WTC11 (cell line): Measurements from ENCODE around the gene PITX1. TPM values are rescaled to one million over a fixed set of nuclear protein-coding genes. Genes with fewer than 3 reads are reported as not detected.

ENCODE experiments used
- ATAC-seq: fragments of 200-7000 bp; cut with Tn5 transposase; 2 replicates; pipeline ENCODE4 v1.10.0; 2021; ENCODE audit warnings: mild to moderate bottlenecking, moderate library complexity
- CTCF ChIA-PET: fragments of 300-600 bp; sonication (Branson Sonifier 250); formaldehyde crosslinking; loops from one replicate; lab custom pipeline; 2021; ENCODE audit warnings: antibody characterized with exemption; lab: Charles Lee
- POLR2A ChIA-PET: fragments of 350-600 bp; sonication (Branson Sonifier 250); formaldehyde crosslinking; loops from one replicate; lab custom pipeline; 2021; ENCODE audit warnings: antibody characterized with exemption; lab: Charles Lee
- DNase-seq: peaks from one replicate; pipeline ENCODE4 v3.0.0; 2021; ENCODE audit warnings: low spot score
- H3K27ac Mint-ChIP-seq: 2 replicates; pipeline ENCODE4 v1.8.0; 2021; ENCODE audit warnings: mixed read lengths
- H3K27me3 Mint-ChIP-seq: 2 replicates; pipeline ENCODE4 v1.8.0; 2021; ENCODE audit warnings: low read depth, mild to moderate bottlenecking, moderate library complexity, mixed read lengths
- H3K36me3 Mint-ChIP-seq: 2 replicates; pipeline ENCODE4 v1.8.0; 2021; ENCODE audit warnings: mixed read lengths
- H3K4me1 Mint-ChIP-seq: 2 replicates; pipeline ENCODE4 v1.8.0; 2022; ENCODE audit warnings: mixed read lengths
- H3K4me3 Mint-ChIP-seq: 2 replicates; pipeline ENCODE4 v1.8.0; 2021; ENCODE audit warnings: mild to moderate bottlenecking, moderate library complexity, mixed read lengths
- H3K9me3 Mint-ChIP-seq: 2 replicates; pipeline ENCODE4 v1.8.0; 2021; ENCODE audit warnings: mixed read lengths
- ELF4 ChIP-seq: sonication (generic); formaldehyde crosslinking; IDR thresholded peaks from 2 replicates; pipeline ENCODE4 v1.8.1; 2022; ENCODE audit warnings: low read depth, mild to moderate bottlenecking, moderate library complexity, missing genetic modification reagents
- FOXK1 ChIP-seq: sonication (generic); formaldehyde crosslinking; IDR thresholded peaks from 2 replicates; pipeline ENCODE4 v1.8.0; 2022; ENCODE audit warnings: mild to moderate bottlenecking, moderate library complexity, missing genetic modification reagents
- GRHL2 ChIP-seq: fragments of 250-450 bp; sonication (Bioruptor Pico); IDR thresholded peaks from 2 replicates; pipeline ENCODE4 v1.8.0; 2022; ENCODE audit warnings: mild to moderate bottlenecking, moderate library complexity; ENCODE audit not compliant: insufficient replicate concordance, severe bottlenecking
- HMGA2 ChIP-seq: fragments of 250-450 bp; sonication (Bioruptor Pico); IDR thresholded peaks from 2 replicates; pipeline ENCODE4 v1.4.0; 2021; ENCODE audit warnings: mild to moderate bottlenecking, moderate library complexity
- TCF7 ChIP-seq: sonication (generic); formaldehyde crosslinking; IDR thresholded peaks from 2 replicates; pipeline ENCODE4 v1.8.0; 2022; ENCODE audit warnings: mild to moderate bottlenecking, low read depth, missing genetic modification reagents, moderate library complexity
- TEAD4 ChIP-seq: sonication (generic); formaldehyde crosslinking; IDR thresholded peaks from 2 replicates; pipeline ENCODE4 v1.8.0; 2022; ENCODE audit warnings: mild to moderate bottlenecking, missing genetic modification reagents
- ZNF317 ChIP-seq: sonication (generic); formaldehyde crosslinking; IDR thresholded peaks from 2 replicates; pipeline ENCODE4 v1.8.1; 2023; ENCODE audit warnings: low read depth, mild to moderate bottlenecking, moderate library complexity, missing genetic modification reagents, borderline replicate concordance
- total RNA-seq: library from RNA; stranded (reverse); gene quantifications from 3 replicates; pipeline ENCODE4 v1.2.3, GENCODE V29; 2021
- TF ChIP-seq, protein P1 (sequence below): sonication (generic); formaldehyde crosslinking; IDR thresholded peaks from 2 replicates; pipeline ENCODE4 v1.8.1; 2023; ENCODE audit warnings: mild to moderate bottlenecking, missing genetic modification reagents
- TF ChIP-seq, protein P2 (sequence below): sonication (generic); formaldehyde crosslinking; IDR thresholded peaks from 2 replicates; pipeline ENCODE4 v1.8.1; 2022; ENCODE audit warnings: missing genetic modification reagents, borderline replicate concordance
- TF ChIP-seq, protein P3 (sequence below): sonication (generic); formaldehyde crosslinking; conservative IDR thresholded peaks from 2 replicates; pipeline ENCODE4 v1.8.1; 2023; ENCODE audit warnings: mild to moderate bottlenecking, low read depth, missing genetic modification reagents, moderate library complexity
- TF ChIP-seq, protein P4 (sequence below): fragments of 250-450 bp; sonication (Bioruptor Pico); IDR thresholded peaks from 2 replicates; pipeline ENCODE4 v1.9.0; 2021; ENCODE audit warnings: mild to moderate bottlenecking, borderline replicate concordance
- TF ChIP-seq, protein P5 (sequence below): fragments of 250-450 bp; sonication (Bioruptor Pico); IDR thresholded peaks from 2 replicates; pipeline ENCODE4 v2.1.2; 2022; ENCODE audit warnings: mild to moderate bottlenecking, moderate library complexity
- TF ChIP-seq, protein P6 (sequence below): sonication (generic); formaldehyde crosslinking; IDR thresholded peaks from 2 replicates; pipeline ENCODE4 v1.8.1; 2023; ENCODE audit warnings: mild to moderate bottlenecking, moderate library complexity, missing genetic modification reagents
- TF ChIP-seq, protein P7 (sequence below): sonication (generic); formaldehyde crosslinking; IDR thresholded peaks from 2 replicates; pipeline ENCODE4 v1.8.1; 2023; ENCODE audit warnings: mild to moderate bottlenecking, missing genetic modification reagents

Gene PITX1
- total RNA-seq, 1 experiment from 2014 or later = 0.13 TPM

DNA sequence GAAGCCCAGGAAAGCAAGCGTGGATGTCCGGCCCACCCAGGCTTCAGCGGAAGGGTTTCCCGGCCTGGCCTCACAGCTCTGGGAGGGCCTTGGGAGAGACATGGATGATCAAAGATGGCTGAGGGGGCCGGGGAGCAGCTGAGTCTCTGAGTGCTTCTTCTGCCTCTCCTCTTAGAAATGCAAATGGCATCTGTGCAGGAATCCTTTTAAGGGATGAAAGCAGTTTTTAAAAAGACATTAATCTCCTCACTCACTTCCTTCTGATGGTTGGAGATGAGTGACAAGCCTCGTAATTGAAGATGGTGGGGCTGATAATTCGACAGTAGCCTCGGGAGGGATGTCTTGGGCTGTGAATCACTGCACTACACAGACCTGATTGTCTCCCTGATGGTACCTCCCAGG is 24.3 kb upstream of the PITX1 start (continued):
- TF ChIP-seq, protein P1, sequence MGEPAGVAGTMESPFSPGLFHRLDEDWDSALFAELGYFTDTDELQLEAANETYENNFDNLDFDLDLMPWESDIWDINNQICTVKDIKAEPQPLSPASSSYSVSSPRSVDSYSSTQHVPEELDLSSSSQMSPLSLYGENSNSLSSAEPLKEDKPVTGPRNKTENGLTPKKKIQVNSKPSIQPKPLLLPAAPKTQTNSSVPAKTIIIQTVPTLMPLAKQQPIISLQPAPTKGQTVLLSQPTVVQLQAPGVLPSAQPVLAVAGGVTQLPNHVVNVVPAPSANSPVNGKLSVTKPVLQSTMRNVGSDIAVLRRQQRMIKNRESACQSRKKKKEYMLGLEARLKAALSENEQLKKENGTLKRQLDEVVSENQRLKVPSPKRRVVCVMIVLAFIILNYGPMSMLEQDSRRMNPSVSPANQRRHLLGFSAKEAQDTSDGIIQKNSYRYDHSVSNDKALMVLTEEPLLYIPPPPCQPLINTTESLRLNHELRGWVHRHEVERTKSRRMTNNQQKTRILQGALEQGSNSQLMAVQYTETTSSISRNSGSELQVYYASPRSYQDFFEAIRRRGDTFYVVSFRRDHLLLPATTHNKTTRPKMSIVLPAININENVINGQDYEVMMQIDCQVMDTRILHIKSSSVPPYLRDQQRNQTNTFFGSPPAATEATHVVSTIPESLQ (CRISPR knock-in tag) = no peak
- TF ChIP-seq, protein P2, sequence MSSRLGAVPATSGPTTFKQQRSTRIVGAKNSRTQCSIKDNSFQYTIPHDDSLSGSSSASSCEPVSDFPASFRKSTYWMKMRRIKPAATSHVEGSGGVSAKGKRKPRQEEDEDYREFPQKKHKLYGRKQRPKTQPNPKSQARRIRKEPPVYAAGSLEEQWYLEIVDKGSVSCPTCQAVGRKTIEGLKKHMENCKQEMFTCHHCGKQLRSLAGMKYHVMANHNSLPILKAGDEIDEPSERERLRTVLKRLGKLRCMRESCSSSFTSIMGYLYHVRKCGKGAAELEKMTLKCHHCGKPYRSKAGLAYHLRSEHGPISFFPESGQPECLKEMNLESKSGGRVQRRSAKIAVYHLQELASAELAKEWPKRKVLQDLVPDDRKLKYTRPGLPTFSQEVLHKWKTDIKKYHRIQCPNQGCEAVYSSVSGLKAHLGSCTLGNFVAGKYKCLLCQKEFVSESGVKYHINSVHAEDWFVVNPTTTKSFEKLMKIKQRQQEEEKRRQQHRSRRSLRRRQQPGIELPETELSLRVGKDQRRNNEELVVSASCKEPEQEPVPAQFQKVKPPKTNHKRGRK (CRISPR knock-in tag) = no peak
- TF ChIP-seq TEAD4 (CRISPR knock-in tag) (no peak), TCF7 (no peak), ZNF317 (CRISPR knock-in tag) (no peak)
- TF ChIP-seq, protein P3, sequence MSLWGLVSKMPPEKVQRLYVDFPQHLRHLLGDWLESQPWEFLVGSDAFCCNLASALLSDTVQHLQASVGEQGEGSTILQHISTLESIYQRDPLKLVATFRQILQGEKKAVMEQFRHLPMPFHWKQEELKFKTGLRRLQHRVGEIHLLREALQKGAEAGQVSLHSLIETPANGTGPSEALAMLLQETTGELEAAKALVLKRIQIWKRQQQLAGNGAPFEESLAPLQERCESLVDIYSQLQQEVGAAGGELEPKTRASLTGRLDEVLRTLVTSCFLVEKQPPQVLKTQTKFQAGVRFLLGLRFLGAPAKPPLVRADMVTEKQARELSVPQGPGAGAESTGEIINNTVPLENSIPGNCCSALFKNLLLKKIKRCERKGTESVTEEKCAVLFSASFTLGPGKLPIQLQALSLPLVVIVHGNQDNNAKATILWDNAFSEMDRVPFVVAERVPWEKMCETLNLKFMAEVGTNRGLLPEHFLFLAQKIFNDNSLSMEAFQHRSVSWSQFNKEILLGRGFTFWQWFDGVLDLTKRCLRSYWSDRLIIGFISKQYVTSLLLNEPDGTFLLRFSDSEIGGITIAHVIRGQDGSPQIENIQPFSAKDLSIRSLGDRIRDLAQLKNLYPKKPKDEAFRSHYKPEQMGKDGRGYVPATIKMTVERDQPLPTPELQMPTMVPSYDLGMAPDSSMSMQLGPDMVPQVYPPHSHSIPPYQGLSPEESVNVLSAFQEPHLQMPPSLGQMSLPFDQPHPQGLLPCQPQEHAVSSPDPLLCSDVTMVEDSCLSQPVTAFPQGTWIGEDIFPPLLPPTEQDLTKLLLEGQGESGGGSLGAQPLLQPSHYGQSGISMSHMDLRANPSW (CRISPR knock-in tag) = no peak
- TF ChIP-seq, protein P4, sequence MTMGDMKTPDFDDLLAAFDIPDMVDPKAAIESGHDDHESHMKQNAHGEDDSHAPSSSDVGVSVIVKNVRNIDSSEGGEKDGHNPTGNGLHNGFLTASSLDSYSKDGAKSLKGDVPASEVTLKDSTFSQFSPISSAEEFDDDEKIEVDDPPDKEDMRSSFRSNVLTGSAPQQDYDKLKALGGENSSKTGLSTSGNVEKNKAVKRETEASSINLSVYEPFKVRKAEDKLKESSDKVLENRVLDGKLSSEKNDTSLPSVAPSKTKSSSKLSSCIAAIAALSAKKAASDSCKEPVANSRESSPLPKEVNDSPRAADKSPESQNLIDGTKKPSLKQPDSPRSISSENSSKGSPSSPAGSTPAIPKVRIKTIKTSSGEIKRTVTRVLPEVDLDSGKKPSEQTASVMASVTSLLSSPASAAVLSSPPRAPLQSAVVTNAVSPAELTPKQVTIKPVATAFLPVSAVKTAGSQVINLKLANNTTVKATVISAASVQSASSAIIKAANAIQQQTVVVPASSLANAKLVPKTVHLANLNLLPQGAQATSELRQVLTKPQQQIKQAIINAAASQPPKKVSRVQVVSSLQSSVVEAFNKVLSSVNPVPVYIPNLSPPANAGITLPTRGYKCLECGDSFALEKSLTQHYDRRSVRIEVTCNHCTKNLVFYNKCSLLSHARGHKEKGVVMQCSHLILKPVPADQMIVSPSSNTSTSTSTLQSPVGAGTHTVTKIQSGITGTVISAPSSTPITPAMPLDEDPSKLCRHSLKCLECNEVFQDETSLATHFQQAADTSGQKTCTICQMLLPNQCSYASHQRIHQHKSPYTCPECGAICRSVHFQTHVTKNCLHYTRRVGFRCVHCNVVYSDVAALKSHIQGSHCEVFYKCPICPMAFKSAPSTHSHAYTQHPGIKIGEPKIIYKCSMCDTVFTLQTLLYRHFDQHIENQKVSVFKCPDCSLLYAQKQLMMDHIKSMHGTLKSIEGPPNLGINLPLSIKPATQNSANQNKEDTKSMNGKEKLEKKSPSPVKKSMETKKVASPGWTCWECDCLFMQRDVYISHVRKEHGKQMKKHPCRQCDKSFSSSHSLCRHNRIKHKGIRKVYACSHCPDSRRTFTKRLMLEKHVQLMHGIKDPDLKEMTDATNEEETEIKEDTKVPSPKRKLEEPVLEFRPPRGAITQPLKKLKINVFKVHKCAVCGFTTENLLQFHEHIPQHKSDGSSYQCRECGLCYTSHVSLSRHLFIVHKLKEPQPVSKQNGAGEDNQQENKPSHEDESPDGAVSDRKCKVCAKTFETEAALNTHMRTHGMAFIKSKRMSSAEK (CRISPR knock-in tag) = no peak
- TF ChIP-seq, protein P5, sequence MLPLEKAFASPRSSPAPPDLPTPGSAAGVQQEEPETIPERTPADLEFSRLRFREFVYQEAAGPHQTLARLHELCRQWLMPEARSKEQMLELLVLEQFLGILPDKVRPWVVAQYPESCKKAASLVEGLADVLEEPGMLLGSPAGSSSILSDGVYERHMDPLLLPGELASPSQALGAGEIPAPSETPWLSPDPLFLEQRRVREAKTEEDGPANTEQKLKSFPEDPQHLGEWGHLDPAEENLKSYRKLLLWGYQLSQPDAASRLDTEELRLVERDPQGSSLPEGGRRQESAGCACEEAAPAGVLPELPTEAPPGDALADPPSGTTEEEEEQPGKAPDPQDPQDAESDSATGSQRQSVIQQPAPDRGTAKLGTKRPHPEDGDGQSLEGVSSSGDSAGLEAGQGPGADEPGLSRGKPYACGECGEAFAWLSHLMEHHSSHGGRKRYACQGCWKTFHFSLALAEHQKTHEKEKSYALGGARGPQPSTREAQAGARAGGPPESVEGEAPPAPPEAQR = no peak

DNA sequence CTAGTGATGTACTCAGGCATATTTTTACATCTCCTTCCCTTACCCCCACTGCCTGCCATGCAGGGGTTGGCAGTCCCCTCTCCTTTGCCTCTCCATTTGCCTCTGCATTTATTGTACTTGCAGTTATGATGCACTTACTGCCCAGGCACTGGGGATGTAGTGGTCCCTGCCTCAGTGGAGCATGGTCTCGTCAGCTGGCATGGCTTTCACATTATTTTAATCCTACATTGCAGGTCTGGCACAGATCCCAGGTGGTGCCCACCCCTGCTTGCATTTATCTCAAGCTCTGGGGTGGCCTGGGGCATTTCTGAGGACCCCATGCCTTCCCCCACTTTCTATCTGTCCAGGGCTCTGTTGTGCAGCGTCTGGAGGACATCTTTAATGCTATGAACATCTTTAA is 23.2 kb upstream of the PITX1 start:
- POLR2A ChIA-PET = no interaction called here
- no peak for TF ChIP-seq HMGA2 (CRISPR knock-in tag)
- TF ChIP-seq, protein P6, sequence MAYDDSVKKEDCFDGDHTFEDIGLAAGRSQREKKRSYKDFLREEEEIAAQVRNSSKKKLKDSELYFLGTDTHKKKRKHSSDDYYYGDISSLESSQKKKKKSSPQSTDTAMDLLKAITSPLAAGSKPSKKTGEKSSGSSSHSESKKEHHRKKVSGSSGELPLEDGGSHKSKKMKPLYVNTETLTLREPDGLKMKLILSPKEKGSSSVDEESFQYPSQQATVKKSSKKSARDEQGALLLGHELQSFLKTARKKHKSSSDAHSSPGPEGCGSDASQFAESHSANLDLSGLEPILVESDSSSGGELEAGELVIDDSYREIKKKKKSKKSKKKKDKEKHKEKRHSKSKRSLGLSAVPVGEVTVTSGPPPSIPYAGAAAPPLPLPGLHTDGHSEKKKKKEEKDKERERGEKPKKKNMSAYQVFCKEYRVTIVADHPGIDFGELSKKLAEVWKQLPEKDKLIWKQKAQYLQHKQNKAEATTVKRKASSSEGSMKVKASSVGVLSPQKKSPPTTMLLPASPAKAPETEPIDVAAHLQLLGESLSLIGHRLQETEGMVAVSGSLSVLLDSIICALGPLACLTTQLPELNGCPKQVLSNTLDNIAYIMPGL (CRISPR knock-in tag) = no peak
- TF ChIP-seq, protein P7, sequence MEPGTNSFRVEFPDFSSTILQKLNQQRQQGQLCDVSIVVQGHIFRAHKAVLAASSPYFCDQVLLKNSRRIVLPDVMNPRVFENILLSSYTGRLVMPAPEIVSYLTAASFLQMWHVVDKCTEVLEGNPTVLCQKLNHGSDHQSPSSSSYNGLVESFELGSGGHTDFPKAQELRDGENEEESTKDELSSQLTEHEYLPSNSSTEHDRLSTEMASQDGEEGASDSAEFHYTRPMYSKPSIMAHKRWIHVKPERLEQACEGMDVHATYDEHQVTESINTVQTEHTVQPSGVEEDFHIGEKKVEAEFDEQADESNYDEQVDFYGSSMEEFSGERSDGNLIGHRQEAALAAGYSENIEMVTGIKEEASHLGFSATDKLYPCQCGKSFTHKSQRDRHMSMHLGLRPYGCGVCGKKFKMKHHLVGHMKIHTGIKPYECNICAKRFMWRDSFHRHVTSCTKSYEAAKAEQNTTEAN (CRISPR knock-in tag) = no peak
- TF ChIP-seq, protein P2 (CRISPR knock-in tag) = no peak
- TF ChIP-seq FOXK1 (CRISPR knock-in tag) = no peak
- no peak for TF ChIP-seq ELF4
- TF ChIP-seq GRHL2 (CRISPR knock-in tag) = no peak
- Mint-ChIP-seq H3K27me3 (peaks cover 21% of the 10 kb centered on the region), H3K4me1 (peaks cover 3% of the 10 kb centered on the region; the same call in 1 of the 2 replicates), H3K27ac (no peak overlapping the region), H3K36me3 (no peaks in the 10 kb centered on the region), H3K4me3 (no peak overlapping the region), H3K9me3 (no peaks in the 10 kb centered on the region)
- DNase-seq (no peak), ATAC-seq (no peak)
- CTCF ChIA-PET = no interaction called here
